Adipocyte (in vitro differentiated cells): ENCODE data around the gene TRPV5.

Experiments used
- DNase-seq: peaks from one replicate; pipeline ENCODE4 v3.0.0-alpha.2; 2015; ENCODE audit warnings: low read depth
- H3K27me3 ChIP-seq: replicated peaks from 2 replicates; pipeline ENCODE4 v1.7.0; 2013; ENCODE audit warnings: mild to moderate bottlenecking, low read length, moderate library complexity; ENCODE audit not compliant: control insufficient read depth, insufficient read depth
- H3K36me3 ChIP-seq: 2 replicates; pipeline ENCODE4 v1.7.0; 2013; ENCODE audit warnings: low read length, mild to moderate bottlenecking, moderate library complexity; ENCODE audit not compliant: control insufficient read depth, insufficient read depth, severe bottlenecking
- H3K4me1 ChIP-seq: 2 replicates; pipeline ENCODE4 v1.7.0; 2013; ENCODE audit warnings: mild to moderate bottlenecking, low read length, moderate library complexity; ENCODE audit not compliant: control insufficient read depth, insufficient read depth
- H3K4me3 ChIP-seq: 2 replicates; pipeline ENCODE4 v1.7.0; 2013; ENCODE audit warnings: mild to moderate bottlenecking, low read length, moderate library complexity
- H3K9ac ChIP-seq: 2 replicates; pipeline ENCODE4 v1.7.0; 2013; ENCODE audit warnings: mild to moderate bottlenecking, low read length, moderate library complexity
- H3K9me3 ChIP-seq: 2 replicates; pipeline ENCODE4 v1.7.0; 2013; ENCODE audit warnings: mild to moderate bottlenecking, low read length, moderate library complexity; ENCODE audit not compliant: control insufficient read depth

The TRPV5 gene

DNA sequence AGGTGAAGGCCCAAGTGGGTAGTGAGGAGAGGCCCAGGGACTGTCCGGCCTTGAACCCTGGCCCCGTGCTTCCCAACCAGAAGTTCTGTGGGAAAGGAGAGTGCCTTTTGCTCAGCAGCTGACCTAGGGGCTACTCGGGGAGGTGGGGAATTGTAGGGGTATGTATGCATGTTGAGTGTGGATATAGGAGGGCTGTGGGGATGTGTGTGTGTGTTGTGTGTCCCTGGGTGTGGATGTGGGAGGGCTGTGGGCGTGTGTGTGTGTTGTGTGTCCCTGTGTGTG, 66.5 kb downstream of the TRPV5 start:
- Histone ChIP-seq H3K9me3 (no peaks in the 10 kb centered on the region), H3K9ac (no peak overlapping the region)

DNA sequence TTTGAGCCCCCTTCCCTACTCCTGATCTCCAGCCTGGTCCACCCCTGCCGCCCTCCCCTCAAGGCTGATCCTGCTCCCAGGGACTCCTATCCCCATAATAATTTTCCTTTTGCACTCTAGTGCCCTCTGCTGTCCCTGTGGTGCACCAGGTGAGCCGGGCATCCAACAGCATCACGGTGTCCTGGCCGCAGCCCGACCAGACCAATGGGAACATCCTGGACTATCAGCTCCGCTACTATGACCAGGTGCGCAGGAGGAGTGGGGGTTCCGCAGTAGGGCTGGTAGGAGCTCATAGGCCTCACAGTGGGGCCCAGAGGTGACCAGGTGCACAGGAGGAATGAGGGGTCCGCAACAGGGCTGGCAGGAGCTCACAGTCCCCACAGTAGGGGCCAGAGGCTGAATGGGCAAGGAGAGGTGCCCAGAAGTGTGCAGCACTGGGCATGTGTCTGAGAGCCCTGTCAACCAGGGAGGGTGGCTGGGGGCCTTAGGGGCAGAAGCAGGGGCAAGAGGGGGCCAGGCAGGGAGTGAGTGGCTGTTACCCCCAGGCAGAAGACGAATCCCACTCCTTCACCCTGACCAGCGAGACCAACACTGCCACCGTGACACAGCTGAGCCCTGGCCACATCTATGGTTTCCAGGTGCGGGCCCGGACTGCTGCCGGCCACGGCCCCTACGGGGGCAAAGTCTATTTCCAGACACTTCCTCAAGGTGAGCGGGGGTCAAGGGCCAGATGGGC, 67.0 kb downstream of the TRPV5 start:
- peak; percentile 14 for DNase-seq

More for the DNA sequence above, 66.5 kb downstream of the TRPV5 start:
- peaks cover 21% of the 10 kb centered on the region for H3K36me3 ChIP-seq
- DNase-seq: no peak
- peaks cover 3% of the 10 kb centered on the region for H3K27me3 ChIP-seq
- H3K4me1 ChIP-seq: no peaks in the 10 kb centered on the region
- H3K4me3 ChIP-seq: no peak overlapping the region

GRCh38 chr7:142865766-142866165, 67.8 kb downstream of the TRPV5 start:
- Histone ChIP-seq H3K9me3 (no peaks in the 10 kb centered on the region), H3K9ac (no peak overlapping the region), H3K4me3 (no peak overlapping the region), H3K27me3 (peaks cover 3% of the 10 kb centered on the region), H3K36me3 (peaks cover 28% of the 10 kb centered on the region), H3K4me1 (no peaks in the 10 kb centered on the region)
- no peak for DNase-seq

More for the DNA sequence above, 67.0 kb downstream of the TRPV5 start:
- Histone ChIP-seq H3K27me3 (peaks cover 3% of the 10 kb centered on the region), H3K4me1 (no peaks in the 10 kb centered on the region), H3K9ac (no peak overlapping the region), H3K4me3 (no peak overlapping the region), H3K9me3 (no peaks in the 10 kb centered on the region), H3K36me3 (peaks cover 26% of the 10 kb centered on the region)

- DNase-seq: peak; percentile 25
Observed at GRCh38 chr7:142864980-142865747, 68.4 kb downstream of the TRPV5 start.

GRCh38 chr7:142863891-142864685, 69.5 kb downstream of the TRPV5 start:
- Histone ChIP-seq H3K27me3 (peaks cover 3% of the 10 kb centered on the region), H3K9me3 (no peaks in the 10 kb centered on the region), H3K4me1 (peaks cover 10% of the 10 kb centered on the region), H3K9ac (no peak overlapping the region), H3K36me3 (peaks cover 28% of the 10 kb centered on the region), H3K4me3 (no peak overlapping the region)
- DNase-seq: no peak

More at GRCh38 chr7:142864980-142865747, 68.4 kb downstream of the TRPV5 start:
- Histone ChIP-seq H3K9ac (no peak overlapping the region), H3K36me3 (peaks cover 28% of the 10 kb centered on the region), H3K4me1 (peaks cover 2% of the 10 kb centered on the region), H3K9me3 (no peaks in the 10 kb centered on the region), H3K27me3 (peaks cover 3% of the 10 kb centered on the region), H3K4me3 (no peak overlapping the region)

GRCh38 chr7:142862786-142863400, 70.7 kb downstream of the TRPV5 start:
- Histone ChIP-seq H3K9me3 (no peaks in the 10 kb centered on the region), H3K4me1 (peaks cover 10% of the 10 kb centered on the region), H3K9ac (no peak overlapping the region), H3K4me3 (no peak overlapping the region), H3K36me3 (peaks cover 24% of the 10 kb centered on the region), H3K27me3 (peaks cover 3% of the 10 kb centered on the region)
- DNase-seq: no peak

DNA sequence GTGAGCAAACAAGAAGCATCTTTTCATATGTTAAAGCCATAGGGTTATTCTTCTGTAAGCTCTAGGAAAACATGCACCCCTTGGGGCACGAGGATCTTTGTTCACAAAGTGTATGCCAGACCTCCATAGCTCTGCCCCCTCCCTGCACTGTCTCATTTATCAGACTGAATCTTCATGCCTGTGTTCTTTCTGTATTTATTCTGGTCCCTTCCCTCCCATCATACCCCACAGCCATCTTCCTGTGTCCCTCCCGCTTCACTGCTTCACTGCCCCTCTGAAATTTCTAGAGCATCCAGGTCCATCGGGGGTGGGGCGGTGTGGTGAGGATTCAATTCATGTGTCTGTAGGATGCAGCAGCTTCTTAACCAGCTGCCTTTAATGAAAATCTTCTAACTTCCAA, 71.2 kb downstream of the TRPV5 start:
- Histone ChIP-seq H3K36me3 (peaks cover 24% of the 10 kb centered on the region), H3K9ac (no peak overlapping the region), H3K4me1 (peaks cover 10% of the 10 kb centered on the region), H3K9me3 (no peaks in the 10 kb centered on the region), H3K27me3 (peaks cover 3% of the 10 kb centered on the region), H3K4me3 (no peak overlapping the region)
- no peak for DNase-seq

GRCh38 chr7:142860968-142861367, 72.6 kb downstream of the TRPV5 start:
- Histone ChIP-seq H3K27me3 (peaks cover 3% of the 10 kb centered on the region), H3K9ac (no peak overlapping the region), H3K9me3 (no peaks in the 10 kb centered on the region), H3K4me3 (no peak overlapping the region), H3K36me3 (peaks cover 24% of the 10 kb centered on the region), H3K4me1 (peaks cover 14% of the 10 kb centered on the region)
- DNase-seq: no peak

- H3K9ac ChIP-seq: no peak overlapping the region
- peaks cover 3% of the 10 kb centered on the region for H3K27me3 ChIP-seq
- H3K36me3 ChIP-seq: peaks cover 24% of the 10 kb centered on the region
- DNase-seq: peak; percentile 94
- H3K4me3 ChIP-seq: no peak overlapping the region
- no peaks in the 10 kb centered on the region for H3K9me3 ChIP-seq
- peaks cover 21% of the 10 kb centered on the region for H3K4me1 ChIP-seq
Observed at GRCh38 chr7:142859829-142860228, 73.7 kb downstream of the TRPV5 start.

DNA sequence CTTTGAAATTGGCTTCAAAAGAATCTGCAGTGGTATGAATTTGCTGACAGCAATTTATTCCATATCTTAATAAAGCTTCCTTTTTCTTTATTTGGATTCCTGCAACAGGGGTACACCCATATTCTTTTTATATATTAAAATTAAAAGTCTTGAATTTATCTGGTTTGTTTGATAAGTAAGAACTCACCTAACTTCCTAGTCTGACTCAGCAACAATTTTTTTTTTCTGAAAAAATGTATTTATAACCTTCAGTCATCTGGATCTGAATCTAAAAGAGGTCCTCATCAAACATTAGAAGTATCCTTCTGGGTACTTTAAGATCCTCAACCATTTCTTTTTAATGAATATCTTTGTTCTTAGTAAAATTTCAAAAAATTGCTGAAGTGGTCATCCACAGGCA, 74.1 kb downstream of the TRPV5 start:
- Histone ChIP-seq H3K9ac (no peak overlapping the region), H3K4me3 (no peak overlapping the region), H3K4me1 (peaks cover 21% of the 10 kb centered on the region), H3K27me3 (peaks cover 3% of the 10 kb centered on the region), H3K9me3 (no peaks in the 10 kb centered on the region), H3K36me3 (peaks cover 24% of the 10 kb centered on the region)
- DNase-seq: no peak
